Chondrocyte (in vitro differentiated cells): Measurements from ENCODE around the gene JMJD6. TPM values are rescaled to one million over a fixed set of nuclear protein-coding genes. Genes with fewer than 3 reads are reported as not detected.

ENCODE experiments used
- DNase-seq: peaks from one replicate; pipeline ENCODE4 v3.0.0; 2021; ENCODE audit warnings: mixed read lengths, low spot score
- H3K27ac Mint-ChIP-seq: one replicate; pipeline ENCODE4 v1.8.0; 2021; ENCODE audit warnings: mild to moderate bottlenecking, moderate library complexity, mixed read lengths; ENCODE audit not compliant: unreplicated experiment
- H3K27me3 Mint-ChIP-seq: 2 replicates; pipeline ENCODE4 v1.8.0; 2021; ENCODE audit warnings: low read depth, mixed read lengths
- H3K36me3 Mint-ChIP-seq: 2 replicates; pipeline ENCODE4 v1.8.0; 2021; ENCODE audit warnings: low read depth, mixed read lengths
- H3K4me1 Mint-ChIP-seq: 2 replicates; pipeline ENCODE4 v1.8.0; 2021; ENCODE audit warnings: low read depth, mild to moderate bottlenecking, mixed read lengths
- H3K4me3 Mint-ChIP-seq: one replicate; pipeline ENCODE4 v1.8.0; 2021; ENCODE audit warnings: mild to moderate bottlenecking, moderate library complexity, mixed read lengths; ENCODE audit not compliant: unreplicated experiment
- H3K9me3 Mint-ChIP-seq: 2 replicates; pipeline ENCODE4 v1.8.0; 2021; ENCODE audit warnings: low read depth, mixed read lengths
- total RNA-seq: library from RNA; stranded (reverse); gene quantifications from 3 replicates; pipeline ENCODE4 v1.2.1, GENCODE V29; 2021
- TF ChIP-seq, protein P1 (sequence below): fragments of 200-600 bp; sonication (generic); IDR thresholded peaks from 2 replicates; pipeline ENCODE4 v1.5.0; 2021; ENCODE audit warnings: antibody characterized with exemption, mild to moderate bottlenecking, moderate library complexity

Gene JMJD6
- total RNA-seq, 1 donor from 2014 or later: 27.2 TPM

DNA sequence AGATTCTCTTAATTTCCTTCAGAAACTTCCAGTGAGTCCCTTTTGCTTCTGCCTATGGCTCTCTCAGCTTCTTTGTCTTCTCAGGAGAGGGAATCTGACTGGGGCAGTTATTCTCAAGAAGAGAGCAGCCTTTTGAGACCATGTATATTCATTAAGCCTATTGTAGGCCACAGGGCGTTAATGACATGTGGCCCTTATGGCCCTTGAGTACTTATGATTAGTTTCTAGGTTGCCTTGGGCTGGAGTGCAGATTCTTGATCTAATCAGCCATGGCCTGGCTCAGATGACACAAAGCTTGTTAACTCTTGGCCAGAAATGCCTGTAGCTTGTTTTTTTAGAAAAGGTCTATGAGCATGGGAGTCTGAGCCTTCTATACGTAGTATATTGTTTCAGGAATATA is 28.9 kb upstream of the JMJD6 start:
- no peaks in the 10 kb centered on the region for H3K9me3 Mint-ChIP-seq
- no peak overlapping the region for H3K27ac Mint-ChIP-seq
- no peaks in the 10 kb centered on the region for H3K27me3 Mint-ChIP-seq
- no peaks in the 10 kb centered on the region for H3K4me1 Mint-ChIP-seq
- H3K36me3 Mint-ChIP-seq: peaks cover 21% of the 10 kb centered on the region
- TF ChIP-seq, protein P1, sequence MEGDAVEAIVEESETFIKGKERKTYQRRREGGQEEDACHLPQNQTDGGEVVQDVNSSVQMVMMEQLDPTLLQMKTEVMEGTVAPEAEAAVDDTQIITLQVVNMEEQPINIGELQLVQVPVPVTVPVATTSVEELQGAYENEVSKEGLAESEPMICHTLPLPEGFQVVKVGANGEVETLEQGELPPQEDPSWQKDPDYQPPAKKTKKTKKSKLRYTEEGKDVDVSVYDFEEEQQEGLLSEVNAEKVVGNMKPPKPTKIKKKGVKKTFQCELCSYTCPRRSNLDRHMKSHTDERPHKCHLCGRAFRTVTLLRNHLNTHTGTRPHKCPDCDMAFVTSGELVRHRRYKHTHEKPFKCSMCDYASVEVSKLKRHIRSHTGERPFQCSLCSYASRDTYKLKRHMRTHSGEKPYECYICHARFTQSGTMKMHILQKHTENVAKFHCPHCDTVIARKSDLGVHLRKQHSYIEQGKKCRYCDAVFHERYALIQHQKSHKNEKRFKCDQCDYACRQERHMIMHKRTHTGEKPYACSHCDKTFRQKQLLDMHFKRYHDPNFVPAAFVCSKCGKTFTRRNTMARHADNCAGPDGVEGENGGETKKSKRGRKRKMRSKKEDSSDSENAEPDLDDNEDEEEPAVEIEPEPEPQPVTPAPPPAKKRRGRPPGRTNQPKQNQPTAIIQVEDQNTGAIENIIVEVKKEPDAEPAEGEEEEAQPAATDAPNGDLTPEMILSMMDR: no peak
- no peak overlapping the region for H3K4me3 Mint-ChIP-seq
- no peak for DNase-seq

DNA sequence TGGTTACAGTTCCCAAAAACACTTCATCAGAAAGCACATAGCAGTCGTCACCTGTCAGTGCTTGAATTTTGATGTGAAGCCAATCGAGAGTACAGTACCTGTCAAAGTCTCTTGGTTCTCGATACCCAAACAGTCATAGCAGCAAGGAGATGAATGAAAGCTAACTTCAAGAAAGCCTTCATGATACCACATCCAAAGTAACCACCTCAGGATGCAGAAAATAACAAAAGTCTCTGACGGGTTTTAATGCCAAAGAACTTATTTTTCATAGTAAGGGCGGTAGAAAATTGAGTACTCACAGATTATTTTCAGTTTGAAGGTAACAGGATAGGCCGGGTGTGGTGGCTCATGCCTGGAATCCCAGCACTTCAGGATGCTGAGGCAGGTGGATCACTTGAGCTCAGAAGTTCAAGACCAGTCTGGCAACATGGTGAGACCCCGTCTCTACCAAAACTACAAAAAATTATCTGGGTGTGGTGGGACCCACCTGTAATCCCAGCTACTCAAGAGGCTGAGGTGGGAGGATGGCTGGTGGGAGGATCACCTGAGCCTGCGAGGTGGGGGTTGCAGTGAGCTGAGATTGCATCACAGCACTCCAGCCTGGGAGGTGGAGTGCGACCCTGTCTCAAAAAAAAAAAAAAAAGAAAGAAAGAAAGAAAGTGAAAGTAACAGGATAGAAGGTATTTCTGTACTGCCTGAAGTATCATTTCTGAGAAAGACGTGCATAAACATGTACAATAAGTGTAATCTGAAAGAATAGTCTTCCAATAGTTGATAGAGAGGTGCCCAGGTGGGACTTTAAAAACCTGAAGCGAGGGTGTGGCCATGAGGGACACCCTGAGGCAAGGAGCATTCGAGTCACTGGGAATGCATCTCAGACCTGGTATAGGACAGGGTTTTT is 26.9 kb upstream of the JMJD6 start:
- Mint-ChIP-seq H3K4me3 (no peak overlapping the region), H3K36me3 (peaks cover 18% of the 10 kb centered on the region), H3K9me3 (no peaks in the 10 kb centered on the region), H3K27me3 (no peaks in the 10 kb centered on the region), H3K4me1 (no peaks in the 10 kb centered on the region), H3K27ac (no peak overlapping the region)
- no peak for DNase-seq
- TF ChIP-seq, protein P1: no peak

DNA sequence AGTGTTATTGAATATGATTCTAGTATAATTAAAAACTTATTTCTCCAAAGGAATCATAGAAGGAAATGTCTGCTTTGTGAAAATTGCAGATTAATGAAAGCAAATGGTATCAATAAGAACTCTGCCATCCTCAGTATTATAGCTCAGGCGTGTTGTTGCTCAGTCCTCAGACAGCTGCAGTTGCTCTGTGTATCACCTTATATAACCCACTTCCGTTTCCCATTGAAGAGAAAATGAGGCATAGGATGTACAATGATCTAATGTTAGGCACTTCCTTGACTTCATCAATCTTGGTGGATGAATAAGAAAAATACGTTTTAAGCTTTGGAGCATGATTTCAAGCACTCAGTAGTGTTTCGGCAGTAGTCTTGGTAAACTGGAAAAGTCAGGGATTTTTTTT is 25.6 kb upstream of the JMJD6 start:
- no peaks in the 10 kb centered on the region for H3K9me3 Mint-ChIP-seq
- peaks cover 11% of the 10 kb centered on the region for H3K36me3 Mint-ChIP-seq
- H3K27ac Mint-ChIP-seq: no peak overlapping the region
- DNase-seq: no peak
- TF ChIP-seq, protein P1: no peak
- no peaks in the 10 kb centered on the region for H3K4me1 Mint-ChIP-seq
- no peaks in the 10 kb centered on the region for H3K27me3 Mint-ChIP-seq
- H3K4me3 Mint-ChIP-seq: no peak overlapping the region

DNA sequence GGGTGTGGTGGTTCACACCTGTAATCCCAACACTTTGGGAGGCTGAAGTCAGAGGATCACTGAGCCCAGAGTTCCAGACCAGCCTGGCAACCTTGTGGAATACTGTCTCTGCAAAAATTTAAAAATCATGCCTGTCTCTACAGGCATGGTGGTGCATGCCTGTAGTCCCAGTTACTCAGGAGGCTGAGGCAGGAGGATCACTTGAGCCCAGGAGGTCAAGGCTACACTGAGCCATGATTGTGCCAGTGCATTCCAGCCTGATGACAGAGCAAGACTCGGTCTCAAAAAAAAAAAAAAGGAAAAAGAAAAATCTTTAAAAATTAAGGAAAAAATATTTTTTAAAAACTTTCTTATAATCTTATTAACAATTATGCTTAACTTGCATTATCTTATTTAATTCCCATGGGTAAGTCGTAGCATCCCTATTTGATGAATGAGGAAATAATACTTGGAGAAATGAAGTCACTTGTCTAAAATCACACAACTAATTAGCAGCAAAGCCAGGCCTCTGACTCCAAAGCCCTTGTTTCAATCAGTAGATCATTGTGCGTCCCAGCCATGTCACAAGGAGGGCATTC is 25.1 kb upstream of the JMJD6 start:
- TF ChIP-seq, protein P1: no peak
- H3K9me3 Mint-ChIP-seq: no peaks in the 10 kb centered on the region
- H3K4me1 Mint-ChIP-seq: no peaks in the 10 kb centered on the region
- no peak overlapping the region for H3K27ac Mint-ChIP-seq
- DNase-seq: no peak
- H3K27me3 Mint-ChIP-seq: no peaks in the 10 kb centered on the region
- H3K4me3 Mint-ChIP-seq: no peak overlapping the region
- H3K36me3 Mint-ChIP-seq: peaks cover 13% of the 10 kb centered on the region

GRCh38 chr17:76748657-76749056 is 22.3 kb upstream of the JMJD6 start:
- H3K27ac Mint-ChIP-seq: no peak overlapping the region
- no peak overlapping the region for H3K4me3 Mint-ChIP-seq
- peaks cover 29% of the 10 kb centered on the region for H3K36me3 Mint-ChIP-seq
- H3K4me1 Mint-ChIP-seq: no peaks in the 10 kb centered on the region
- H3K27me3 Mint-ChIP-seq: no peaks in the 10 kb centered on the region
- TF ChIP-seq, protein P1: no peak
- peaks cover 2% of the 10 kb centered on the region for H3K9me3 Mint-ChIP-seq
- no peak for DNase-seq
